HL-60 (cell line): Measurements from ENCODE around the gene TCF23.

ENCODE experiments used
- DNase-seq, 2 experiments: peaks; one replicate each; pipeline ENCODE4 v3.0.0-alpha.2; 2010 to 2020; ENCODE audit warnings: low read depth in 1 of 2, low spot score in 1 of 2
- H3K27ac ChIP-seq: fragments of 250-450 bp; sonication (Bioruptor Pico); replicated peaks from 2 replicates; pipeline ENCODE4 v1.5.1; 2020; ENCODE audit warnings: mild to moderate bottlenecking, moderate library complexity
- H3K27me3 ChIP-seq: fragments of 250-450 bp; sonication (Bioruptor Pico); 2 replicates; pipeline ENCODE4 v1.5.1; 2021; ENCODE audit warnings: mild to moderate bottlenecking, moderate library complexity; ENCODE audit not compliant: insufficient read depth, poor library complexity, severe bottlenecking
- H3K4me3 ChIP-seq: replicated peaks from 2 replicates; pipeline ENCODE4 v1.5.1; 2011; ENCODE audit warnings: mild to moderate bottlenecking, control low read depth, low read length; ENCODE audit not compliant: insufficient read depth
- GABPA ChIP-seq: IDR thresholded peaks from 2 replicates; pipeline ENCODE4 v1.6.1; 2012; ENCODE audit warnings: low read depth
- POLR2AphosphoS5 ChIP-seq: IDR thresholded peaks from 2 replicates; pipeline ENCODE4 v1.6.1; 2012; ENCODE audit warnings: low read depth
- SPI1 ChIP-seq: IDR thresholded peaks from 2 replicates; pipeline ENCODE4 v1.6.1; 2012; ENCODE audit warnings: low read depth, mild to moderate bottlenecking, borderline replicate concordance
- TF ChIP-seq, protein P1 (sequence below): IDR thresholded peaks from one replicate; pipeline ENCODE4 v1.5.1; 2011; ENCODE audit warnings: low read length, control low read depth, inconsistent platforms; ENCODE audit not compliant: insufficient read depth
- TF ChIP-seq, protein P2 (sequence below): IDR thresholded peaks from 2 replicates; pipeline ENCODE4 v1.6.1; 2012; ENCODE audit warnings: low read depth; ENCODE audit not compliant: insufficient replicate concordance

TCF23 gene

DNA sequence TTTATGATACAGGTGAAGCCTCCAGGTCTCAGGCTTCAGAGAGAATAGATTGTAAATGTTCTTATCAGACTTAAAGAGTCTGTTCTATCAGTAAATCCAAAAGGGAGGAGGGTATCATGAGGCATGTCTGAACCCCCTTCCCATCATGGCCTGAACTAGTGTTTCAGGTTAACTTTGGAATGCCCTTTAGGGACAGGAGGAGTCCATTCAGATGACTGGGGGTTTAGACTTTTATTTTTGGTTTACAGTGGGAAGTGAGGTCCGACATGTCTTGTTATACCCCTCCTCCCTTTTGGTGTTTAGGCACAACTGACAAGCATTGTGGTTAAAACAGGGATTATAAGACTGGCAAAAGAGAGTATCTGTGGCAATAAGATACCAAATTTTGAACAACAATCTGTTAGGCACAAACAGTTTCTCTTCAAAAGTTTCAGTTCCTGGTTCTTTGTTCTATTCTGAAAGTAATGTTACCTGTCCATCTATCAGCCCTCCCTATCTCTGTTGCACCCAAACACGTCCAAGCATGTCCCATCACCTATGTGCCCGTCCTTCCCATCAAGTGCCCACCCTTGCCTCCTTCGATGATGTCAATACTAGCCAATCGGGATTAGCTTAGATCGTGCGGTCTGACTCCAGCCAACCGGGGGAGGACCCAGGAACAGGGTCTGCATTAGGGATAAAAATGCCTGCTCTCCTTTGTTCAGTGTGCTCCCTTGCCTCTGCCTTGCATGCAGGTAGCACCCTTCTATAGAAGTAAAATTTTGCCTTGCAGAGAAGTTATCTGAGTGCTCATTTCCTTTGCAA lies 16.4 kb downstream of the TCF23 start:
- Histone ChIP-seq H3K4me3 (no peak overlapping the region), H3K27me3 (no peaks in the 10 kb centered on the region), H3K27ac (no peak overlapping the region)
- DNase-seq, result no peak
- TF ChIP-seq, protein P1, sequence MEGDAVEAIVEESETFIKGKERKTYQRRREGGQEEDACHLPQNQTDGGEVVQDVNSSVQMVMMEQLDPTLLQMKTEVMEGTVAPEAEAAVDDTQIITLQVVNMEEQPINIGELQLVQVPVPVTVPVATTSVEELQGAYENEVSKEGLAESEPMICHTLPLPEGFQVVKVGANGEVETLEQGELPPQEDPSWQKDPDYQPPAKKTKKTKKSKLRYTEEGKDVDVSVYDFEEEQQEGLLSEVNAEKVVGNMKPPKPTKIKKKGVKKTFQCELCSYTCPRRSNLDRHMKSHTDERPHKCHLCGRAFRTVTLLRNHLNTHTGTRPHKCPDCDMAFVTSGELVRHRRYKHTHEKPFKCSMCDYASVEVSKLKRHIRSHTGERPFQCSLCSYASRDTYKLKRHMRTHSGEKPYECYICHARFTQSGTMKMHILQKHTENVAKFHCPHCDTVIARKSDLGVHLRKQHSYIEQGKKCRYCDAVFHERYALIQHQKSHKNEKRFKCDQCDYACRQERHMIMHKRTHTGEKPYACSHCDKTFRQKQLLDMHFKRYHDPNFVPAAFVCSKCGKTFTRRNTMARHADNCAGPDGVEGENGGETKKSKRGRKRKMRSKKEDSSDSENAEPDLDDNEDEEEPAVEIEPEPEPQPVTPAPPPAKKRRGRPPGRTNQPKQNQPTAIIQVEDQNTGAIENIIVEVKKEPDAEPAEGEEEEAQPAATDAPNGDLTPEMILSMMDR, result no peak
- TF ChIP-seq SPI1 (no peak), GABPA (no peak), POLR2AphosphoS5 (no peak)
- TF ChIP-seq, protein P2, sequence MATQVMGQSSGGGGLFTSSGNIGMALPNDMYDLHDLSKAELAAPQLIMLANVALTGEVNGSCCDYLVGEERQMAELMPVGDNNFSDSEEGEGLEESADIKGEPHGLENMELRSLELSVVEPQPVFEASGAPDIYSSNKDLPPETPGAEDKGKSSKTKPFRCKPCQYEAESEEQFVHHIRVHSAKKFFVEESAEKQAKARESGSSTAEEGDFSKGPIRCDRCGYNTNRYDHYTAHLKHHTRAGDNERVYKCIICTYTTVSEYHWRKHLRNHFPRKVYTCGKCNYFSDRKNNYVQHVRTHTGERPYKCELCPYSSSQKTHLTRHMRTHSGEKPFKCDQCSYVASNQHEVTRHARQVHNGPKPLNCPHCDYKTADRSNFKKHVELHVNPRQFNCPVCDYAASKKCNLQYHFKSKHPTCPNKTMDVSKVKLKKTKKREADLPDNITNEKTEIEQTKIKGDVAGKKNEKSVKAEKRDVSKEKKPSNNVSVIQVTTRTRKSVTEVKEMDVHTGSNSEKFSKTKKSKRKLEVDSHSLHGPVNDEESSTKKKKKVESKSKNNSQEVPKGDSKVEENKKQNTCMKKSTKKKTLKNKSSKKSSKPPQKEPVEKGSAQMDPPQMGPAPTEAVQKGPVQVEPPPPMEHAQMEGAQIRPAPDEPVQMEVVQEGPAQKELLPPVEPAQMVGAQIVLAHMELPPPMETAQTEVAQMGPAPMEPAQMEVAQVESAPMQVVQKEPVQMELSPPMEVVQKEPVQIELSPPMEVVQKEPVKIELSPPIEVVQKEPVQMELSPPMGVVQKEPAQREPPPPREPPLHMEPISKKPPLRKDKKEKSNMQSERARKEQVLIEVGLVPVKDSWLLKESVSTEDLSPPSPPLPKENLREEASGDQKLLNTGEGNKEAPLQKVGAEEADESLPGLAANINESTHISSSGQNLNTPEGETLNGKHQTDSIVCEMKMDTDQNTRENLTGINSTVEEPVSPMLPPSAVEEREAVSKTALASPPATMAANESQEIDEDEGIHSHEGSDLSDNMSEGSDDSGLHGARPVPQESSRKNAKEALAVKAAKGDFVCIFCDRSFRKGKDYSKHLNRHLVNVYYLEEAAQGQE, result no peak

DNA sequence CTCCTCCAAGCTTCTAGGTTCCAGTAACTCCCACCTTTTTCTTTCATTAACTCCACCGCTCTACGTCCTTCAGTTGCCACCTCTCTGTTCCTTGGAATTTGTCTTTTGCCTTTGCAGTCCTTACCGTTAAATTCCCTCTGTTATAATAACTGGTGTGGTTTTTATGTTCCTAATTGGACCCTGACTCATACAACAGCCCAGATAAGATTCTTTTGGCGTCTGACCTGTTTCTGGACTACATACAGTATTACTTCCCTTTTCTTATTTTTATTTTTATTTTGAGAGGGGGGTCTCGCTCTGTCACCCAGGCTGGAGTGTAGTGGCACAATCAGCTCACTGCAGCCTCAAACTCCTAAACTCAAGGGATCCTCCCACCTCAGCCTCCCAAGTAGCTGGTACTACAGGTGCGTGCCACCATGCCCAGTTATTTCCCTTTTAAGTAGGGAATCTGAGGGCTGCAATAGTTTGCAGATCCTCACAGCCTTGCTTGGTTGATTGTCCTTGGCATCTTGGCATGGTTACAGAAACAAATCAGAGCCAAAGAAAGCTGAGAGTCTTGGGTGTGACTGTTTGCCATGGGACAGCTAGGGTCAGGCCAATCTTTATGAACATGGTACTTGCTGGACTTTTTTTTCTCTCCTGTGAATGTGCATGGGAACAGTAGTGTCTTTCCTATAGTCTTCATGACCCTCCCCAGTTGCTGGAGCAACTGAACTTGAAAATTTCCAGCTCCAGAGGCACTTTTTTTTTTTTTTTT lies 22.0 kb downstream of the TCF23 start:
- no peak for TF ChIP-seq POLR2AphosphoS5
- TF ChIP-seq, protein P2, result no peak
- TF ChIP-seq SPI1, result no peak
- no peak for TF ChIP-seq GABPA
- TF ChIP-seq, protein P1, result no peak
- H3K27me3 ChIP-seq, result peaks cover 4% of the 10 kb centered on the region
- no peak for DNase-seq
- H3K27ac ChIP-seq, result no peak overlapping the region
- H3K4me3 ChIP-seq, result no peak overlapping the region

DNA sequence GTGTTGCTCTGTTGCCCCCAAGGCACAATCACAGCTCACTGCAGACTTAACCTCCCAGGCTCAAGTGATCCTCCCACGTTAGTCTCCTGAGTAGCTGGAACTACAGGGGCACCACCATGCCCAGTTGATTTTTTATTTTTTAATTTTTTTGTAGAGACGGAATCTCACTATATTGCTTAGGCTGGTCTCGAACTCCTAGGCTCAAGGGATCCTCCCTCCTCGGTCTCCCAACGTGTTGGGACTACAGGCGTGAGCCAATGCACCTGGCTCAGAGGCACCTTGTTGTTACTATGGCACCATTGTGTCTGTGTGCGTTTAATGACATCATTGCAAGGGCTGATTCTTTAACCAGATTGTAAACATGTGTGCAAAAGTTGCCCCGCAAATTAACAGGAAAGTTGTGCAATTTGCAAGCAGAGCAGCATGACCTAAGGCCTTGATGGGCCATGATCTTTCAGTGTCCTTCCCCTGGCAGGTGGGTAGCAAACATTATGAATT lies 22.6 kb downstream of the TCF23 start:
- Histone ChIP-seq H3K27me3 (peaks cover 4% of the 10 kb centered on the region), H3K4me3 (no peak overlapping the region), H3K27ac (no peak overlapping the region)
- no peak for TF ChIP-seq SPI1
- TF ChIP-seq, protein P1, result no peak
- TF ChIP-seq, protein P2, result no peak
- no peak for TF ChIP-seq GABPA
- TF ChIP-seq POLR2AphosphoS5, result no peak
- DNase-seq, result no peak
